OCI-LY7 (cell line): ENCODE data around the gene SIL1. TPM values are rescaled to one million over a fixed set of nuclear protein-coding genes. Genes with fewer than 3 reads are reported as not detected.

Experiments used
- BruUV-seq: library from RNA; stranded (reverse); fragments of 400-500 nt; replicated peaks from 2 replicates; lab custom pipeline; 2021; lab: Mats Ljungman, UMichigan
- CTCF ChIA-PET: fragments of 300-600 bp; sonication (Branson Sonifier 250); formaldehyde crosslinking; loops from one replicate; lab custom pipeline; 2022; ENCODE audit warnings: antibody characterized with exemption; ENCODE audit not compliant: unreplicated experiment; lab: Charles Lee
- POLR2A ChIA-PET: fragments of 300-600 bp; sonication (Branson Sonifier 250); formaldehyde crosslinking; loops from one replicate; lab custom pipeline; 2022; ENCODE audit warnings: antibody characterized with exemption; lab: Charles Lee
- DNase-seq: peaks from one replicate; pipeline ENCODE4 v3.0.0-alpha.2; 2015; ENCODE audit warnings: low spot score
- H2AFZ ChIP-seq: fragments of 200-600 bp; sonication (generic), shearing (Covaris generic); 2 replicates; pipeline ENCODE4 v1.6.1; 2014; ENCODE audit warnings: mild to moderate bottlenecking, antibody characterized with exemption, low read length, moderate library complexity
- H3K27ac ChIP-seq: fragments of 200-600 bp; sonication (generic); 2 replicates; pipeline ENCODE4 v1.5.1; 2014; ENCODE audit warnings: mixed run types, low read depth, mild to moderate bottlenecking, moderate library complexity, low read length, inconsistent platforms; ENCODE audit not compliant: poor library complexity, severe bottlenecking
- H3K36me3 ChIP-seq: fragments of 200-600 bp; sonication (generic); 2 replicates; pipeline ENCODE4 v1.6.1; 2014; ENCODE audit warnings: mild to moderate bottlenecking, antibody characterized with exemption, low read length, moderate library complexity, mixed read lengths; ENCODE audit not compliant: insufficient read depth
- H3K4me1 ChIP-seq: fragments of 200-600 bp; sonication (generic); 2 replicates; pipeline ENCODE4 v1.5.1; 2014; ENCODE audit warnings: mild to moderate bottlenecking, low read length; ENCODE audit not compliant: insufficient read depth, poor library complexity, severe bottlenecking
- H3K4me2 ChIP-seq: fragments of 200-600 bp; sonication (generic); 2 replicates; pipeline ENCODE4 v1.6.1; 2014; ENCODE audit warnings: mild to moderate bottlenecking, low read length
- H3K4me3 ChIP-seq: fragments of 200-600 bp; sonication (generic); 2 replicates; pipeline ENCODE4 v1.5.1; 2014; ENCODE audit warnings: mild to moderate bottlenecking, low read depth, low read length; ENCODE audit not compliant: poor library complexity, severe bottlenecking
- H3K79me2 ChIP-seq: fragments of 200-600 bp; sonication (generic); 2 replicates; pipeline ENCODE4 v1.6.1; 2016; ENCODE audit warnings: low read depth, mild to moderate bottlenecking, low read length, moderate library complexity, mixed read lengths; ENCODE audit not compliant: insufficient read depth
- H3K9me2 ChIP-seq: fragments of 200-600 bp; sonication (generic); 2 replicates; pipeline ENCODE4 v1.6.1; 2016; ENCODE audit warnings: mild to moderate bottlenecking, low read length, mixed read lengths; ENCODE audit not compliant: insufficient read depth
- H3K9me3 ChIP-seq: fragments of 200-600 bp; sonication (generic); 2 replicates; pipeline ENCODE4 v1.6.1; 2014; ENCODE audit warnings: mild to moderate bottlenecking, mixed run types, low read length, mixed read lengths
- H4K20me1 ChIP-seq: fragments of 200-600 bp; sonication (generic); 2 replicates; pipeline ENCODE4 v1.6.1; 2014; ENCODE audit warnings: mild to moderate bottlenecking, antibody characterized with exemption, low read length, moderate library complexity, mixed read lengths; ENCODE audit not compliant: insufficient read depth
- EZH2phosphoT487 ChIP-seq: fragments of 200-600 bp; sonication (generic); IDR thresholded peaks from 2 replicates; pipeline ENCODE4 v1.6.1; 2018; ENCODE audit warnings: low read depth, borderline replicate concordance, mild to moderate bottlenecking, mixed run types, antibody characterized with exemption, low read length, moderate library complexity, mixed read lengths
- intact Hi-C: fragments of 100-400 bp; cut with micrococcal nuclease; formaldehyde crosslinking; loops from one replicate; pipeline ENCODE4 v1.10.0; 2022; ENCODE audit not compliant: unreplicated experiment
- total RNA-seq, 2 experiments: library from RNA; depleted of rRNA in 1 of 2; stranded (reverse); fragments of >200 nt in 1 of 2; shearing (Covaris generic) in 1 of 2; gene quantifications; 2 replicates each; pipeline ENCODE4 v1.2.3, GENCODE V29; 2014 to 2022
- TF ChIP-seq, protein P1 (sequence below): fragments of 200-600 bp; sonication (generic); conservative IDR thresholded peaks from 2 replicates; pipeline ENCODE4 v1.5.1; 2014; ENCODE audit warnings: mild to moderate bottlenecking, antibody characterized with exemption, low read length, moderate library complexity, mixed read lengths

SIL1 gene
- total RNA-seq, 2 experiments from 2014 or later, result 9.2 to 22.8 TPM

DNA sequence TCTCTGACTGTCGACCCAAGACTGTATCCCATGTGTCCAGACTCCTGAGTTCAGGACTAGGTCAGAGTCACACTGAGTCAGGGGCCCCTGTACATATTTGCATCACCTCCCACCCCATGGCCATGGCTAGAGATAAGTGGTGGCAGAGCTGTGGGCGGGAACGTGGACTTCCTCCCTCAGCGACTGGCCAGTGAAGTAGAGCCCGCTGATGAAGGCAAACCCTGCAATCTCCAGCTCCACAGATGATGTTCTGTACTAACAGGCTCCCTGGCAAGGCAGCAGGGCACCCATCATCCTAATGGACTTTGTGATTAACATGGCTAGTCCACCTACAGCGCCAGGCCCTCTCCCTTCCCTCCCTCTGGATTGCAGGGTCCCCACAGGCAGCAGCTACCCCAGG is 212.5 kb downstream of the SIL1 start:
- Histone ChIP-seq H2AFZ (no peak overlapping the region), H3K9me2 (no peaks in the 10 kb centered on the region), H3K4me2 (no peak overlapping the region), H3K4me1 (no peaks in the 10 kb centered on the region), H4K20me1 (no peaks in the 10 kb centered on the region), H3K27ac (no peak overlapping the region), H3K4me3 (no peak overlapping the region), H3K36me3 (no peaks in the 10 kb centered on the region), H3K79me2 (no peaks in the 10 kb centered on the region), H3K9me3 (no peaks in the 10 kb centered on the region)
- no TSS peak for BruUV-seq
- no peak for DNase-seq
- intact Hi-C loops, result no loop called here
- TF ChIP-seq EZH2phosphoT487, result no peak
- TF ChIP-seq, protein P1, sequence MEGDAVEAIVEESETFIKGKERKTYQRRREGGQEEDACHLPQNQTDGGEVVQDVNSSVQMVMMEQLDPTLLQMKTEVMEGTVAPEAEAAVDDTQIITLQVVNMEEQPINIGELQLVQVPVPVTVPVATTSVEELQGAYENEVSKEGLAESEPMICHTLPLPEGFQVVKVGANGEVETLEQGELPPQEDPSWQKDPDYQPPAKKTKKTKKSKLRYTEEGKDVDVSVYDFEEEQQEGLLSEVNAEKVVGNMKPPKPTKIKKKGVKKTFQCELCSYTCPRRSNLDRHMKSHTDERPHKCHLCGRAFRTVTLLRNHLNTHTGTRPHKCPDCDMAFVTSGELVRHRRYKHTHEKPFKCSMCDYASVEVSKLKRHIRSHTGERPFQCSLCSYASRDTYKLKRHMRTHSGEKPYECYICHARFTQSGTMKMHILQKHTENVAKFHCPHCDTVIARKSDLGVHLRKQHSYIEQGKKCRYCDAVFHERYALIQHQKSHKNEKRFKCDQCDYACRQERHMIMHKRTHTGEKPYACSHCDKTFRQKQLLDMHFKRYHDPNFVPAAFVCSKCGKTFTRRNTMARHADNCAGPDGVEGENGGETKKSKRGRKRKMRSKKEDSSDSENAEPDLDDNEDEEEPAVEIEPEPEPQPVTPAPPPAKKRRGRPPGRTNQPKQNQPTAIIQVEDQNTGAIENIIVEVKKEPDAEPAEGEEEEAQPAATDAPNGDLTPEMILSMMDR, result no peak
- CTCF ChIA-PET, result no interaction called here
- POLR2A ChIA-PET, result no interaction called here

DNA sequence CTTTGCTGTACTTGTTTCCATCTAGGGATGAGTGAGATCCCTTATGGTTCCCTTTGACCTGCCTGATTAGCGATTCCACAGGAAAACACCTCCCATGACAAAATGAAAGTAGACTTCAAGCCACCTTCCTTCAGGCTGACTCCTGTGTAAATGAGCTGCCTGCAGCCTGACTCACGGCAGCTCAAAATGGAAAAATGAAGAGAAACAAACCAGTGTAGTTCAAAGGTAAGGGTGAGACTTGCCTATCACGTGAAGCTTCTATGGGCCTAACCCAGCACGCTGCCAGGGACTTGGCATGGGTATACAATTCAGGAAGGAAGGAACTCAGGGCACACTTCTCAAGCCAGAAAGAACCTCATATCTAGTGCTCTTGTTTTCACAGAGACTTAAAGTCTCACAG is 212.9 kb downstream of the SIL1 start:
- intact Hi-C loops, result no loop called here
- ChIA-PET POLR2A (no interaction called here), CTCF (no interaction called here)
- no peaks in the 10 kb centered on the region for H3K9me2 ChIP-seq
- no peaks in the 10 kb centered on the region for H4K20me1 ChIP-seq
- H3K27ac ChIP-seq, result no peak overlapping the region
- H3K79me2 ChIP-seq, result no peaks in the 10 kb centered on the region
- H3K36me3 ChIP-seq, result no peaks in the 10 kb centered on the region
- BruUV-seq, result no TSS peak
- H3K4me2 ChIP-seq, result no peak overlapping the region
- no peak overlapping the region for H3K4me3 ChIP-seq
- TF ChIP-seq, protein P1, result no peak
- no peak for TF ChIP-seq EZH2phosphoT487
- no peaks in the 10 kb centered on the region for H3K9me3 ChIP-seq
- no peak for DNase-seq
- no peaks in the 10 kb centered on the region for H3K4me1 ChIP-seq
- no peak overlapping the region for H2AFZ ChIP-seq

DNA sequence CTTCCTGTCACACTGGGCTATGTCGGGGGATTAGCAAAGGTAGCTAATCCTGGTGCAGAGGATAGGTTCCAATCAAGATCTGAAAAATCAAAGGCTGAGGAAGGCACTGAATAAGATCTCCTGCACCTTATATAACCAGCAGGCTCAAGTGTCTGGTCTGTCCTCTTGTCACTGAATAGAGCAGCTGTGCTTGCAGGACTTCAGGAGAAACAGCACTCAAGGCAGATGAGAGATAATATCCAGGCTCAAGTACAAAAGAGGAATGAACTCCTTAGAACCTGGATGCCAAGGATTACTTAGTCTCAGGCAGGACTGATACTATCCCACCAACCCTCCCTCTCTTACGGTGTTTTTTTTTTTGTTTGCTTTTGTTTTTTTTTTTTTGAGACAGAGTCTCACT is 214.2 kb downstream of the SIL1 start:
- intact Hi-C loops, result no loop called here
- H2AFZ ChIP-seq, result no peak overlapping the region
- no peaks in the 10 kb centered on the region for H3K79me2 ChIP-seq
- ChIA-PET POLR2A (interaction anchor here (0.5 kb wide), 1 partner anchor 192 kb away, joined by 4 read pairs; no protein-coding TSS in a partner anchor), CTCF (no interaction called here)
- no peak for TF ChIP-seq EZH2phosphoT487
- TF ChIP-seq, protein P1, result no peak
- no peaks in the 10 kb centered on the region for H3K36me3 ChIP-seq
- no TSS peak for BruUV-seq
- DNase-seq, result no peak
- H3K4me2 ChIP-seq, result no peak overlapping the region
- no peak overlapping the region for H3K27ac ChIP-seq
- no peaks in the 10 kb centered on the region for H4K20me1 ChIP-seq
- no peaks in the 10 kb centered on the region for H3K9me2 ChIP-seq
- no peak overlapping the region for H3K4me3 ChIP-seq
- H3K4me1 ChIP-seq, result no peaks in the 10 kb centered on the region
- H3K9me3 ChIP-seq, result no peaks in the 10 kb centered on the region
